Stimulated activated naive CD8-positive, alpha-beta T cell treated with anti-CD3 and anti-CD28 coated beads, Interleukin-15, Interleukin-2, amounts not matched to agents 100 U/mL and 50 U/mL, for 24 hours (primary cell): ENCODE data around the gene DRC7.
"Not testable (repeated sequence)": the region's sequence is repeated elsewhere in the genome, so short reads cannot be mapped to it uniquely, and the experiment has no call there.

Experiments
- ATAC-seq: fragments of 150-1000 bp; cut with Tn5 transposase; one replicate; pipeline ENCODE4 v1.10.0; 2021
- DNase-seq: peaks from one replicate; pipeline ENCODE4 v3.0.0; 2021

Gene DRC7

GRCh38 chr16:57735755-57736418 lies 41.3 kb downstream of the DRC7 start, which contains the start of gene KATNB1:
TSS of gene KATNB1 (plus strand) at chr16:57735770. CDS start at chr16:57737244, 1,474 bp downstream.
- ATAC-seq (no peak), DNase-seq (no peak)

DNA sequence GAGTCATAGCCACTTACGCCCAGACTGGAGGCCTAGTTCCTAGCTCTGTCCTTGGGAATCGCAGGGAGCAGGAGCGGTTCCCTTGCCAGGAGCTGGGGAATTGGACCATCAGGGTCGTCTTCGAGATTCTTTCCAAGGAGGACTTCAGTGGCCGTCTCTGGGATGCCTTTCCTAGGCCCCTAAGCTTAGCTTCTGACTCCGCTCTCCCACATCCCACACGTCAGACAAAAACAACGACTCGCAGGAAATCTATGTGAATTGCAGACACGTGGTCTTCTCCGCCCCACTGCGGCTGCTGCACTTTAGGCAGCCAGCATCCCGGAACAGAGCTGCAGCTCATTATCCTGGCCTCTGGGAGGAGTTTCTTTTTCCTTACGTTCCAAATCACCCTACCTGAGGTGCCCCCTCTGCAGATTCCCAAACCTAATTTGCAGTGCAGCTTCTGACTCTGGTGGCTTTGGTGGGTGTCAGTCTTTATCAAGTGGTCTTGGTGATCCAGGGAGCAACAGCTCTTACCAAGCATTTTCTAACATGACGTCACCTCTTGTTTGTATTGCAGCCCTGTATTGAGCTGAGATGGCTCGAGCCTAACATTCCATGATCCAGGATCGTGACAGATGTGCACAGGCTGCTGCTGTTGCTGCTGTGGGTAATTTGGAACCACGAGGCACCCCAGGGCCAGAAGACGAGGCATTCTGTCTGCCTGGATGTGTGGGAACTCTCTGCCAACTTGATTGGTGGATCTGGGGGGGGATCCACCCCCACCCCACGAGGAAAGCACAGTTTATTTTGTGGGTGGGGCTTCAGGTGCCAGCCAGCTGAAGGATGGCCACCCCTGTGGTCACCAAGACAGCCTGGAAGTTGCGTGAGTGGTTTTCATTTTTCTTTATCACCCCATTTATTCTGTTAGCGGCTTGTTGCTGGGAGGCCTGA lies 42.1 kb downstream of the DRC7 start:
- DNase-seq (peak; percentile 54), ATAC-seq (no peak)

DNA sequence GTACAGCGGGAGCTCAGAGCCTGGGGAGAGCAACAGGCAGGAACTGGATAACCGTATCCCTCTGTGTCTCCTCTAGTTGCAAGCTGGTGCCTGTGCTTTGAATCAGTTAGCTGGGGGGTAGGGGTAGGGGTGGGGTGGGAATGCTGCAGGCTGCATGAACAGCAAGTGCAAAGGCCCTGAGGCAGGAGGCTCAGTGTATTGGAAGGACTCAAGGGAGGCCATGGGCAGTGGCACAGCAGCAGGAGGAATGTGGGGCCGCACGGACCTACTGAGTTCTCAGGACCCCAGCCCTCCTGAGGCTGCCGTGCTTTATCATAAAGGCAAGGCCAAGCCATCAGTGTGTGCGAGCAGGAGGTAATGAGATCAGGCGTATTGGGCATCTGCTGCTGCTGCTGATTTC lies 44.2 kb downstream of the DRC7 start:
- DNase-seq (no peak), ATAC-seq (no peak)

DNA sequence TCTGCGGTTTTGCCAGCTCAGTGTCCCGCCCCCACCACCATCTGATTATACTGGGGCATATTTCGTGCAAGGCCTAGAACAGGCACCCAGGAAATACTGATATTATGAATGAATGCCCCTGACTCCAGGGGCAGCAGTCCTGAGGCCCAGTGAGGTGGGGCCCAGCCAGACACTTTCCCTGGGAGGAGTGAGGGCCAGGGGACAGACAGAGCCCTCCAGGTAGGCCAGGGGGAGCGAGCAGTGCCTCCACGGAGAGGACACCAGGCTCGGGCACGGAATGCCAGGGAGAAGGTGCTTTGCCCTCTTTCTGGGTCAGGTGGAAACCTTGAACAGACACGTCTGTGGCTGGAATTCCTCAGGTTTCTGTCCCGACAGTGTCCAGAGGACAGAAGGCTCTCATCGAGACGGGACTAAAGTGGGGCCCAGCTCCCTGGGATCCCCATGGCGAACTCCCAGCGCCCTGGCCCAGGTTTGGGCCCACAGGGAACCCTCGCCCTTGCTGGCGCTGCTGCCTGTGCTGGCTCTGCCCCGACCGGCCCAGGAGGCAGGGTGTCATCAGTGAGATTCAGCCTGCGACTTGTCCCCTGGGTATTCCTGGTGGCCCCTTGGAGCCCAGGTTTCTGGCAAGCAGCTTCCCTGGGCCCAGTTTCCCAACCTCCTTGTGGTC lies 45.3 kb downstream of the DRC7 start:
- DNase-seq, result no peak
- ATAC-seq, result no peak

GRCh38 chr16:57740423-57741071 lies 45.9 kb downstream of the DRC7 start:
- ATAC-seq (no peak), DNase-seq (no peak)

- ATAC-seq, result no peak
- DNase-seq, result no peak
Observed at GRCh38 chr16:57741660-57742191, 47.1 kb downstream of the DRC7 start.

- DNase-seq (no peak), ATAC-seq (no peak)
Observed at GRCh38 chr16:57742543-57742942, 47.9 kb downstream of the DRC7 start.

DNA sequence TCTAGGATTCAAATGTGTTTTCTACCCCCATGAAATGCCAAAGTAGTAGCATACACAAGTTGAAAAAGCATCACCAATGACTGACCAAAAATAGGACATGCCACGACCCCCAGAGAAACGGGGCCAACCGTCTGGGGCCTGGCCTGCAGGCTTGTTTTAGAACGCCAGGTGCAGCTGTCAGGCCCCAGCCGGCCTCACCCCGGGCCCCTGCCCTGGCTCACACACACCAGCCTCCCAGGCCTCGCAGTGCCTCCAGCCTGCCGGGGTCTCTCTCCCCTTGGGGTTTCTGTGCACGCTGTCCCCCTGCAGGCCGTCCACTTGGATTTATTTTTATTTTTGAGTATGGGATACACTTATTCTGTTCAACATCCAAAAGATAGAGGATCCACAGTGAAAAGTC lies 48.9 kb downstream of the DRC7 start:
- DNase-seq, result no peak

DNA sequence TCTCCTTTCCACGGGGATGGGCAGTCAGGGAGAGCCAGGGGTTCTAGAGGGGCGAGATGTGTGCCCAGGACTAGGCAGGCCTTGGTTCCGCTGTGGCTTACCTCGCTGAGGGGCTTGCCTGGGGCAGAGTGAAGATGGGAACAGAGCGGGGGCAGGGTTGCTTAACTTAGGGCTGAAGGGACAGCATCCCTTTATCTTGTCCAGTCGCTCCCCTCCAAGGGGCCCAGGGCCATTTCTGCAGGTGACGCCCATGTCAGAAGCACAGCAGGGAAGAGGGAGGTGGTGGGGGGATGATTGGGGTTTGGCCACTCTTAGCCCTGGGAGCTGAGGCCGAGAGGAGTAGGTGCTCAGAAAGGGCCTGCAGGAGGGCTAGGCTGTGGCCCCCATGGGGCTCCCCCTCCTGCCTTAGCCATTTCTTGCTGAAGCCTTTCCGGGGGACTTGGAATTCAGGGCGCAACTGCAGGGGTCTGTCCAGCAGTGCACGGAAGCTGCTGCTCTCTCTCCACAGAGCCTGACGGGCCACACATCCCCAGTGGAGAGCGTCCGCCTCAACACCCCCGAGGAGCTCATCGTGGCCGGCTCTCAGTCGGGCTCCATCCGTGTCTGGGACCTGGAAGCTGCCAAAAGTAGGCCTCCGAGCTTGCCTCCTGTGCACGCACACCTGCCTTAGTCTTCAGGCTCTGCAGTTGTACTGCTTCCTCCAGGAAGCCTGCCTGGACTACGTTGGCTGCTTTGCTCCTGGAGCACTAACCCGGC lies 49.5 kb downstream of the DRC7 start:
- DNase-seq (no peak), ATAC-seq (no peak)

More for the DNA sequence above, 48.9 kb downstream of the DRC7 start:
- no peak for ATAC-seq

GRCh38 chr16:57744642-57744903 lies 50.0 kb downstream of the DRC7 start:
- DNase-seq (no peak), ATAC-seq (no peak)

DNA sequence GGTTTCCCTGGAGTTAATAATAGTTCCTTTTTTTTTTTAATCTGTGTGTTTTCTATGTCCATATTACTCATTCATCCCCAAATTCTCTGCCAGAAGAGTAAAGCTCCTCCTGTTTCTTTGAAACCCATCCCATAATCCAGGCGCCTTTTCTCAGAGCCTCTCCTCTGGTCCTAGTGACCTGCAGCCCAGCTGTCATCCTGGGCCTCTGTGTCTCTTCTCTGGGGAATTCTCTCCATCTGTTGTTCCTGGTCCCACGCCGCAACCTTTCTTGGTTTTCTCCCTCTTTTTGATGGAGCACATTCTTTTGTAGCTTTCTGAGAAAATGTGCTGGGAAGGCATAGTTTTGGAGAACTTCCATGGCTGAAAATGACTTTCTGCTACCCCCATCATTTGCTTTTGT lies 51.2 kb downstream of the DRC7 start:
- no peak for DNase-seq
- no peak for ATAC-seq

- not testable (repeated sequence) for DNase-seq, ATAC-seq
Observed at GRCh38 chr16:57746316-57746715, 51.7 kb downstream of the DRC7 start.

GRCh38 chr16:57747091-57747490 lies 52.5 kb downstream of the DRC7 start:
- ATAC-seq, result no peak

DNA sequence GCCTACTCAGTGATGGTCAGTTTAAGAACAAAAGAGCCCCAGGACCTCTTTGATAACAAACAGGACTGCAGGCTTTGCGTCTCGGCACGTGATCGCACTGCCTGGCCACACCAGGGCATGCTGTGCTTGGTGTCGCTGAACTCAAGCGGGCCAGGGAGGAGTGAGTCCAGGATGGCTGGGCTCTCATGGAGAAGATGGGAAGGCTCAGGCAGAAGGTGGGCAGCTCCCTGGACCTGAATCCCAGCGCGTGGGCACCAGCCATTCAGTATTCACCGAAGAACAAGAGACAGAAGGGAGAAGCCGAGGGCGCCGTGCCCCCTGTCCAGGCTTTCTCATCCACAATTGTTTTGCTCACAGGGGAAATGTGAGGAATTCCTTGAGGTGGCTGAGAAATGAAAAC lies 52.9 kb downstream of the DRC7 start:
- DNase-seq (no peak), ATAC-seq (no peak)

More at GRCh38 chr16:57747091-57747490, 52.5 kb downstream of the DRC7 start:
- no peak for DNase-seq

DNA sequence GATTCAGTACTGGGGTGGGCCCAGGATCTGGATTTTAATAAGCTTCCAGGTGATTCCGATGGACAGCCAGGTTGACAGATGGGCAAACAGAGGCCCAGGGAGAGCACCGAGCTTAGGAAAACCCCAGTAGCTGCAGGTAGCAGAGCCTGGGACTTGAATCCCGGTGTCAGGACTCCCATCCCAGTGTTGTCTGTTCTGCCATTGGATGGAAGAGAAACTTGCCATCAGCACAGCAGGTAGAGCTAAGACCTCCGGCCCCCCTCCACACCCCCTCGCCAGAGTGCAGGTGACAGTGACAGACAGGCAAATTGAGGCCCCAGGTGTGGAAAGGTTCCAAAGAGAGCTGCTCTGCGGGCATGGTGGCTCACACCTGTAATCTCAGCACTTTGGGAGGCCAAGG lies 53.4 kb downstream of the DRC7 start:
- ATAC-seq (no peak), DNase-seq (no peak)

DNA sequence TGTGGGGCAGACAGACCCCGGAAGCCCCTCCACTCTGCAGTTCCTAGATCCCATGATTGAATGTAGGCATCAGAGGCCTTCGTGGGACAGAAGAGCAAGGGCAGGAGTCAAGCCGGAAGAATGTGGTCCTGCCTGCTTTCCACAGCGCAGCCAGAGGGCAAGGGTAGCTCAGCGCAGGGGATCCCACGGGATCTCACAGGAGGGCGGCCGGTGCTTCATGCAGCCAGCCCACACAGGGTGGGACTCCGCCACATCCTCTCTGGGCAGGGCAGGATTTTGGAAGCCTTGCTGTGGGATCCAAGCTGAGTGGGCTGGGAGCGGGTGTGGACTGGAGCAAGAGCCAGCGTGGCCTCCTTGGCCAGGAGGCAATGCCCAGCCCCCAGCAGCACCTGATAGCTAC lies 54.0 kb downstream of the DRC7 start:
- ATAC-seq, result no peak
- no peak for DNase-seq

- DNase-seq, result no peak
- no peak for ATAC-seq
Observed at GRCh38 chr16:57749101-57749692, 54.6 kb downstream of the DRC7 start.

GRCh38 chr16:57749856-57750452 lies 55.3 kb downstream of the DRC7 start:
- no peak for ATAC-seq

GRCh38 chr16:57750796-57751538 lies 56.4 kb downstream of the DRC7 start:
- ATAC-seq, result no peak
- DNase-seq, result no peak

More at GRCh38 chr16:57749856-57750452, 55.3 kb downstream of the DRC7 start:
- DNase-seq, result no peak
